PC-9 (cell line): ENCODE results near the gene MMD2.
A peak's percentile ranks its signal among the peaks of the same experiment; 100 is the strongest.

Experiments
- EZH2 ChIP-seq: fragments of 200-600 bp; sonication (generic); IDR thresholded peaks from 2 replicates; pipeline ENCODE4 v1.8.0; 2017; ENCODE audit warnings: antibody characterized with exemption, low read depth
- TF ChIP-seq, protein P1 (sequence below): fragments of 200-600 bp; sonication (generic); conservative IDR thresholded peaks from 2 replicates; pipeline ENCODE4 v1.6.1; 2017; ENCODE audit warnings: mixed run types, antibody characterized with exemption, mild to moderate bottlenecking, moderate library complexity

- TF ChIP-seq, protein P1, sequence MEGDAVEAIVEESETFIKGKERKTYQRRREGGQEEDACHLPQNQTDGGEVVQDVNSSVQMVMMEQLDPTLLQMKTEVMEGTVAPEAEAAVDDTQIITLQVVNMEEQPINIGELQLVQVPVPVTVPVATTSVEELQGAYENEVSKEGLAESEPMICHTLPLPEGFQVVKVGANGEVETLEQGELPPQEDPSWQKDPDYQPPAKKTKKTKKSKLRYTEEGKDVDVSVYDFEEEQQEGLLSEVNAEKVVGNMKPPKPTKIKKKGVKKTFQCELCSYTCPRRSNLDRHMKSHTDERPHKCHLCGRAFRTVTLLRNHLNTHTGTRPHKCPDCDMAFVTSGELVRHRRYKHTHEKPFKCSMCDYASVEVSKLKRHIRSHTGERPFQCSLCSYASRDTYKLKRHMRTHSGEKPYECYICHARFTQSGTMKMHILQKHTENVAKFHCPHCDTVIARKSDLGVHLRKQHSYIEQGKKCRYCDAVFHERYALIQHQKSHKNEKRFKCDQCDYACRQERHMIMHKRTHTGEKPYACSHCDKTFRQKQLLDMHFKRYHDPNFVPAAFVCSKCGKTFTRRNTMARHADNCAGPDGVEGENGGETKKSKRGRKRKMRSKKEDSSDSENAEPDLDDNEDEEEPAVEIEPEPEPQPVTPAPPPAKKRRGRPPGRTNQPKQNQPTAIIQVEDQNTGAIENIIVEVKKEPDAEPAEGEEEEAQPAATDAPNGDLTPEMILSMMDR: peak; percentile 41; the same call in 1 of the 2 replicates
- TF ChIP-seq EZH2: no peak
Observed at GRCh38 chr7:4883372-4884144, 75.4 kb downstream of the MMD2 start, which contains the start of gene RADIL.
